ENCODE results near the gene GALNT14. TPM values are rescaled to one million over a fixed set of nuclear protein-coding genes. Genes with fewer than 3 reads are reported as not detected.

GALNT14 gene
- total RNA-seq, 3 donors from 2014 or later, result 0.16 to 4.3 (median 4.1) TPM

DNA sequence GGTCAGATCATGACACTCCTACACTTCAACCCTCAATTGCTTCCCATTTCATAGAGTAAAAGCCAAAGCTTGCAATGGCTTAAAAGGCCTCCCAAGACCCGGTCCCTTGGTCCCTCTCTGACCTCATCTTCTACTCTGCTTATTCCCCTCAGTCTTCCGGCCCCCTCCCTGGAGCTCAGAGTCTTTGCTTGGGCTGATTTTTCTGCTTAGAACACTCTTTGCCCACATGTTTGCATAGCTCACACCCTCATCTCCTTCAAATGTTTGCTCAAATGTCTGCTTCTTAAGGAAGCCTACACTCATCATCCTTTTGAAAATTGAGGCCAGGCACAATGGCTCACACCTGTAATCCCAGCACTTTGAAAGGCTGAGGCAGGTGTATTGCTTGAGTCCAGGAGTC, 265.4 kb downstream of the GALNT14 start:
- intact Hi-C loops (cut with DNase I; ENCODE audit: low total_unique reads), result no loop called here
- no peaks in the 10 kb centered on the region for H3K27me3 ChIP-seq
- TF ChIP-seq POLR2AphosphoS5 (IDR thresholded peaks at IDR 0.05) (no peak), POLR2A (IDR thresholded peaks at IDR 0.05) (no peak)
- TF ChIP-seq, protein P1, sequence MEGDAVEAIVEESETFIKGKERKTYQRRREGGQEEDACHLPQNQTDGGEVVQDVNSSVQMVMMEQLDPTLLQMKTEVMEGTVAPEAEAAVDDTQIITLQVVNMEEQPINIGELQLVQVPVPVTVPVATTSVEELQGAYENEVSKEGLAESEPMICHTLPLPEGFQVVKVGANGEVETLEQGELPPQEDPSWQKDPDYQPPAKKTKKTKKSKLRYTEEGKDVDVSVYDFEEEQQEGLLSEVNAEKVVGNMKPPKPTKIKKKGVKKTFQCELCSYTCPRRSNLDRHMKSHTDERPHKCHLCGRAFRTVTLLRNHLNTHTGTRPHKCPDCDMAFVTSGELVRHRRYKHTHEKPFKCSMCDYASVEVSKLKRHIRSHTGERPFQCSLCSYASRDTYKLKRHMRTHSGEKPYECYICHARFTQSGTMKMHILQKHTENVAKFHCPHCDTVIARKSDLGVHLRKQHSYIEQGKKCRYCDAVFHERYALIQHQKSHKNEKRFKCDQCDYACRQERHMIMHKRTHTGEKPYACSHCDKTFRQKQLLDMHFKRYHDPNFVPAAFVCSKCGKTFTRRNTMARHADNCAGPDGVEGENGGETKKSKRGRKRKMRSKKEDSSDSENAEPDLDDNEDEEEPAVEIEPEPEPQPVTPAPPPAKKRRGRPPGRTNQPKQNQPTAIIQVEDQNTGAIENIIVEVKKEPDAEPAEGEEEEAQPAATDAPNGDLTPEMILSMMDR (IDR thresholded peaks at IDR 0.05), result no peak
- DNase-seq (ENCODE audit: low spot score in 2 of 2), result no peak
- H3K4me1 ChIP-seq, result no peaks in the 10 kb centered on the region
- H3K4me3 ChIP-seq, result no peak overlapping the region
- H3K36me3 ChIP-seq, result no peaks in the 10 kb centered on the region
- peaks cover 0 to 5% of the 10 kb centered on the region in 2 donors for H3K9me3 ChIP-seq
- no peak overlapping the region for H3K27ac ChIP-seq

DNA sequence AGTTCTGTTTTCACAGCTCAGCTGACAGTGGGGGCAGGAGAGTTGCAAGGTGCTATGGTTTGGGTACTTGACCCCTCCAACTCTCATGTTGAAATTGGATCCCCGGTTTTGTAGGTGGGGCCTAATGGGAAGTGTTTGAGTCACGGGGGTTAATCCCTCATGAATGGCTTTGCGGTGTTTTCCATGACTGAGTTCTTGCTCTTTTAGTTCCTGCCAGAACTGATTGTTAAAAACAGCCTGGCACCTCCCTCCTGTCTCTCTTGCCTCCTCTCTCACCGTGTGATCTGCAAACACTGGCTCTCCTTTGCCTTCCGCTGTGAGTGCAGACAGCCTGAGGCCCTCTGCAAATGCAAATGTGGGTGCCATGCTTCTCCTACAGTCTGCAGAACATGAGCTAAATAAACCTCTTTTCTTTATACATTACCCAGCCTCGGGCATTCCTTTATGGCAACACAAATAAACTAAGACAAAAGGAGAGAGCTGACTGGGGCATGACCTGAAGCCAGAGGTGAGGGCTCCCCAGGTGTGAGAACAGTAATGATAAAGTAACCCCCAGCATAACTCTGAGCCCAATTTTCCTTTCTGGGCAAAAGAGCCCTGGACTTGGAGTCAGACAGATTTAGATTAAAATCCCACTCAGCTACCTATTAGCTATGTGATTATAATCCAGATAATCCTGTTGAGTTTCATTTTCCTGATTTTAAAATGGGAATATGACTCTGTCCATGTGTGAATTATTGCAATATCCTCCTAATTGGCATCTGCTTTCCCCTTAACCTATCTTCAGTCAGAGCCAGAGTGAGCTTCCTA, 266.1 kb downstream of the GALNT14 start:
- DNase-seq (ENCODE audit: low spot score in 2 of 2), result no peak
- TF ChIP-seq, protein P1 (IDR thresholded peaks at IDR 0.05), result no peak
- TF ChIP-seq POLR2A (IDR thresholded peaks at IDR 0.05) (no peak), POLR2AphosphoS5 (IDR thresholded peaks at IDR 0.05) (no peak)
- no peaks in the 10 kb centered on the region for H3K4me1 ChIP-seq
- H3K9me3 ChIP-seq, result peaks cover 0 to 5% of the 10 kb centered on the region in 2 donors
- H3K36me3 ChIP-seq, result no peaks in the 10 kb centered on the region
- intact Hi-C loops (cut with DNase I; ENCODE audit: low total_unique reads), result no loop called here
- no peak overlapping the region for H3K4me3 ChIP-seq
- no peak overlapping the region for H3K27ac ChIP-seq
- no peaks in the 10 kb centered on the region for H3K27me3 ChIP-seq

DNA sequence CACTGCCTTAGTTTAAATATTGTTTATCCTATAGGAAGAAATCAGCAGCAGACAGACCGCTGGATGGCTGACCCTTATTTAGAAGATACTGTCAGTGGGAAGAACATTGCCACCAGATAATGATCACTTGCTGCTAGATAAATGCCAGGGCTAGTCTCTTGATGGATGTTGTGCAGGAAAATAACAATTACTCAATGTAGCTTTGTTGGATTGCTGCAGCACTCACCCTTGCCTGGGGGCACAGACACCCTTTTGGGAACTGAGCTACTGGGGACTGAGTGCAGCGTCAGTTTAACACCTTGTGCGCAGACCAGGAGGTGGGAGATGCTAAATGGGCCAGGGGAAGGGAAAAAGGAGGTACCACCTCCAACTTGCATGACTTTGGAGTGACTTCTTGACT, 266.8 kb downstream of the GALNT14 start:
- Histone ChIP-seq H3K4me3 (no peak overlapping the region), H3K36me3 (no peaks in the 10 kb centered on the region), H3K27me3 (no peaks in the 10 kb centered on the region), H3K4me1 (no peaks in the 10 kb centered on the region), H3K9me3 (peaks cover 0 to 5% of the 10 kb centered on the region in 2 donors), H3K27ac (no peak overlapping the region)
- intact Hi-C loops (cut with DNase I; ENCODE audit: low total_unique reads), result no loop called here
- TF ChIP-seq POLR2AphosphoS5 (IDR thresholded peaks at IDR 0.05), result no peak
- TF ChIP-seq, protein P1 (IDR thresholded peaks at IDR 0.05), result no peak
- no peak for TF ChIP-seq POLR2A (IDR thresholded peaks at IDR 0.05)
- DNase-seq (ENCODE audit: low spot score in 2 of 2), result no peak

DNA sequence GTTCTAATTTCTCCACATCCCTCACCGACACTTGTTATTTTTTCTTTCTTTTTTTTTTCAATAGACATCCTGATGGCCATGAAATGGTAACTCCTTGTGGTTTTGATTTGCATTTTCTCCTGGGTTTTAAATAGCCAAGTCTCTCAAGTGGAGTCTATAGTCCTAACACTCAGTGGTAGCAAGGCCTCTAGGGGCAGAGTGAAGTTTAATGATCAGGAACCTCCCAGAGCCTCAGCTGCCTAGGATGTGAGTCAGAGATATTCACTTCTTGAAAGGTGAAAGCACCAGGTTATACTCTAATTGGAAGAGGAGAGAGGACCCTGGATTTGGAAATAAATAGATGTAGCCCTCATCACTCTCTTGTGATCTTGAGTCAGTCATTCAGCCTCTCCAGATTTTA, 268.3 kb downstream of the GALNT14 start:
- Histone ChIP-seq H3K4me1 (no peaks in the 10 kb centered on the region), H3K36me3 (no peaks in the 10 kb centered on the region), H3K27ac (no peak overlapping the region), H3K9me3 (peaks cover 0 to 4% of the 10 kb centered on the region in 2 donors), H3K27me3 (no peaks in the 10 kb centered on the region), H3K4me3 (no peak overlapping the region)
- TF ChIP-seq POLR2A (IDR thresholded peaks at IDR 0.05) (no peak), POLR2AphosphoS5 (IDR thresholded peaks at IDR 0.05) (no peak)
- TF ChIP-seq, protein P1 (IDR thresholded peaks at IDR 0.05), result no peak
- DNase-seq (ENCODE audit: low spot score in 2 of 2), result no peak
- intact Hi-C loops (cut with DNase I; ENCODE audit: low total_unique reads), result no loop called here

DNA sequence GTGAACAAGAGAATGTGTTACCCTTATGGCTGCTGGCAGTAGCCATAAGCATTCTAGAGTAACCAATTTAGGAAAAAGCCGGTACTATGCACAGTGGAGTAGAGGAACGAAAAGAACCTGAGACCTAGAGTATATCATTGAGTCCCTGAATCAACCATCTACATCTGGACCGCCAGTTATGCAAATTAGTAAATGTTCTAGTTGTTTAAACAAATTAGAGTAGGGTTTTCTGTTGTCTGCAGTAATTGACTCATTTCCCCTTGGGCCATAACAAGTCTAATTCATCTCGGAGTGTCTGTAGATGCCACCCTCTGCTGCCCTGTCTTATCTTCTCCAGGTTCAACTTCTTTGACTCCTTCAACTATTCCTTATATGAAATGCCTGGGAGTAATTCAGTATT, 270.9 kb downstream of the GALNT14 start:
- no peak for DNase-seq (ENCODE audit: low spot score in 2 of 2)
- TF ChIP-seq POLR2A (IDR thresholded peaks at IDR 0.05) (no peak), POLR2AphosphoS5 (IDR thresholded peaks at IDR 0.05) (no peak)
- TF ChIP-seq, protein P1 (IDR thresholded peaks at IDR 0.05), result no peak
- H3K36me3 ChIP-seq, result no peaks in the 10 kb centered on the region
- no peaks in the 10 kb centered on the region for H3K4me1 ChIP-seq
- no peak overlapping the region for H3K4me3 ChIP-seq
- H3K9me3 ChIP-seq, result no peaks in the 10 kb centered on the region
- no peaks in the 10 kb centered on the region for H3K27me3 ChIP-seq
- intact Hi-C loops (cut with DNase I; ENCODE audit: low total_unique reads), result no loop called here
- H3K27ac ChIP-seq, result no peak overlapping the region
